GM10847 (cell line): ENCODE measurements around the gene UBE2E3.

Experiments used
- POLR2A ChIP-seq: IDR thresholded peaks from 2 replicates; pipeline ENCODE4 v1.6.1; 2011; ENCODE audit not compliant: insufficient read length; ENCODE audit errors: extremely low read depth

Gene UBE2E3

GRCh38 chr2:180970016-180970415 is 10.4 kb upstream of the UBE2E3 start:
- TF ChIP-seq POLR2A: no peak

- TF ChIP-seq POLR2A: no peak
These were observed 8.6 kb upstream of the UBE2E3 start for GRCh38 chr2:180971811-180972210.

- TF ChIP-seq POLR2A: no peak
These were observed 4.8 kb upstream of the UBE2E3 start for GRCh38 chr2:180975585-180975984.

- TF ChIP-seq POLR2A: no peak
These were observed 1.3 kb upstream of the UBE2E3 start for GRCh38 chr2:180978903-180979748.

- no peak for TF ChIP-seq POLR2A
These were observed 678 bp upstream of the UBE2E3 start for GRCh38 chr2:180979749-180980105.

GRCh38 chr2:180980943-180981911 is 822 bp downstream of the UBE2E3 start:
- TF ChIP-seq POLR2A: no peak

GRCh38 chr2:180983468-180984242 is 3.2 kb downstream of the UBE2E3 start:
- no peak for TF ChIP-seq POLR2A

GRCh38 chr2:180985771-180986395 is 5.5 kb downstream of the UBE2E3 start:
- no peak for TF ChIP-seq POLR2A

- no peak for TF ChIP-seq POLR2A
These were observed 6.7 kb downstream of the UBE2E3 start for GRCh38 chr2:180987146-180987545.

- no peak for TF ChIP-seq POLR2A
These were observed 9.9 kb downstream of the UBE2E3 start for GRCh38 chr2:180990337-180990736.

GRCh38 chr2:180990794-180991193 is 10.4 kb downstream of the UBE2E3 start:
- TF ChIP-seq POLR2A: no peak

GRCh38 chr2:180991361-180991760 is 11.0 kb downstream of the UBE2E3 start:
- TF ChIP-seq POLR2A: no peak

GRCh38 chr2:180991820-180992219 is 11.4 kb downstream of the UBE2E3 start:
- no peak for TF ChIP-seq POLR2A

GRCh38 chr2:180992994-180993393 is 12.6 kb downstream of the UBE2E3 start:
- no peak for TF ChIP-seq POLR2A
